Cerebellar nuclear complex (tissue), 1 donor: ENCODE results near the gene EFEMP2.

ENCODE experiments used
- DNase-seq, 2 experiments: peaks; one replicate each; lab custom pipeline; 2025; lab: John Stamatoyannopoulos, UW

EFEMP2 gene

DNA sequence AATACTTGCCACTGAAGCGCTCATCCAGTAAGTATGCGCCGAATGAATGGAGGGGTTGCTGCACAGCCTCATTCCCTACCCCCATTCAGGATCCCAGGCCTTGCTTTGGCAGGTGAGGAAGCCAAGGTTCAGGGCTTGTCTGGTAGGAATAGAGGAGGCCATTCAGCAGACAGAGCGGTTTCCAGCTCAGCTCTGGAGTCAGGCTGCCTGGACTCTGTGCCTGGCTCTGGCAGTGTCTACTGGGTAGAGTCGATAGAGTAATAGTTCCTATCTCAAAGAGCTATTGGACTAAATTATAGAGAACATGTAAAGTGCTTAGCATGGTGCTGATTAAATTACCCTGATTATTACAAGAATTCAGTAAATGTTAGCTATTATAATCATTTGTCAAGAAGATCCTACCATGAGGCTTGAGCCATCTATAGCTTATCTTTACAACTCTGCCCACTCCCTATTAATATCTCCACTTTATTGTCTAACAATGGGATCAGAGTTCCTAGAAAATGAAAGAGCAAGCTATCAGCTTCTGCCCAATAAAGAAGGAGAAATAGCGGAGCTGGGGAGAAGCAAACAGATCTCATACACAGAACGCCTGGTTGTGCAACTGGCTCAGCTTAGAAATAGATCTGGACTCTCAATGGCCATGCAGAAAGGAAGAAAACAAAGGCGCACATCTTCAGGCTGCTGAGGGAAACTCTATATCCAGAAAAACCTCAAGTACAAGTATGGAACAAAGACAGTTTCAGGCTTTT is 45.4 kb downstream of the EFEMP2 start:
- no peak for DNase-seq

DNA sequence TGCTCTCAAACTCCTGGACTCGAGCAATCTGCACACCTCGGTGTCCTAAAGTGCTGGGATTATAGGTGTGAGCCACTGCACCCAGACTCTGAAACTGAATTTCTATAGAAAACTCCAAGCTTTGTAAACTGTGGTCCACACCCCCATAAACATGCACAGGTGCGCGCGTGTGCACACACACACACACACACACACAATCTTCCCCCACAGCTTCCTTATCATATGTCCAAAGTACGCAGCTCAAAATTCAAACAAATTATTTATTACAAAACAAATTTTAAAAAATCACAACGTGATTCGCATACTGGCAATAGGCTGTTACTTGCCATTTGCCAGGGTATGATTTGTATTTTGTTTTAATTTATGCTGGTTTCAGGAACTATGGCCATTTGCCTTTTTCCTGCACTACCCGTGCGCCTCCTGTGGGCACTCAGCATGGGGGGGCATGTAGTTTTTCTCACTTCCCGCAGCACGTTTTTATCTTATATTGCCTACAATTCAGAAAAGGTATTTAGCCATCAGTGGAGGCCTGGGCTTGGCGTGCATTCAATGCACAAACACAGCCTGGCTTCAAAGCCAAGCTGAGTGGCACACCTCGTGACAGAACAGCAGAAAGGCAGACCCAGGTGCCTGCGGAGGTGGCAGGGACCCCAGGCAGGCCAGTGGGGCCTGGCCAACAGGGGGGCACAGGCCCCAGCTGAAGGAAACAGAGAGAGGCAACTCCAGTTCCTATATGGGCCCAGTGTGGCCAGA is 49.6 kb downstream of the EFEMP2 start:
- DNase-seq, result no peak

DNA sequence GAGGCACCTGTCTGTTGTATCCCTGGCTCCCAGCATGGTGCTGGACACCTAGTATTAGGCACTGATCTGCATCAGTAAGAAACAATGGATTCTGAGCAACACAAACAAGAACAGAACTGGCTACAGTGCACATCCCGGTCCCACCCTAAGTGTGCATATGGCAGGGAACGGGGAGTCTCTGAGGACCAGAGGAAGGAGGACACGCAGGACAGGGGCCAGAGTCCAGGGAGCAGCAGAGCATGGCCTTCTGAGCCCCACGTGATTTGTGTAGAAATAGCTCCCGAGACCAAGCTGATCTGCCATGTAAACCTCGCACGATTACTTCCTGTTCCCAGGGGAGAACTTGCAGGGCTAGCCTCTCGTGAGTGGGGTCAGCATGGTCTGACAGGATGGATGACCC is 51.5 kb downstream of the EFEMP2 start:
- no peak for DNase-seq

DNA sequence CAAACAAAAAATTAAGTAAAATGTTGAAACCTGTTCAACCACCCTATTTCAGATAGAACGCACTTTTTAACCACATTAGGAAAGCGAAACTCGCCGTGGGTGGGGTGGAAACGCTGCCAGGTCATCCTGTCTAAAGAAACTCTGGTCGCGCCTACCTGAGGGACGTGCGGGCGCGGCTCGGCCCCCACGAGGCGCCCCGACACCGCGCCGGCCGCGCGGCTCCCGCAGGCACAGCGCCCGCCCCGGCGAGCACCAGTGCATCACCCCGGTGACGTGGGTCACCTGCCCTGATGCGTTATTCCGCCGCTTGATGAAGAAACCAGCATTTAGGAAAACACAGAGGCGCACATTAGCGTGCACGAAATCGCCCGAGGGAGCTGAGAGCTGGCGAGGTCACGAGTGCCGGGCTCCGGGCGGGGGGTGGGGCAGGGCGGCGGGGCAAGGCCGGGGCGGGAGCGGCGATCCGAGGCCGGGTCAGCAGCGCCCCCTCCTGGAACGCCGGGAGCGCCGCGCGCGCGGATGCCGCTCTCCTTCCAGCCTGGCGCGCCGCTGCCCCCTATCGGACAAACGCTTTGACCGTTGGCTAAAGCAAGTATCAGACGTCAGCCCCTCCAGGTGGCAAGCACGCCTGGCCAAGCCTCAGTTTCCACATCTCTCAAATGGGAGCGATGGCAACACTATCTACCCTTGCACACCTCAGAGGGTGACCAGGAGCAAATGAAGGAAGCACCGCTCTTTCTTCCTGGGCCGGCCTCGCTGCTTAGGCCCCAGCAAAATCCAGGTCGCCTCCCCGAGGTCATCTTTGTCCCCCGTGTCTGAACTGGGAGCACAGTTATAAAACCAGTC is 54.5 kb downstream of the EFEMP2 start:
- peak; percentile 38 to 42 for DNase-seq

DNA sequence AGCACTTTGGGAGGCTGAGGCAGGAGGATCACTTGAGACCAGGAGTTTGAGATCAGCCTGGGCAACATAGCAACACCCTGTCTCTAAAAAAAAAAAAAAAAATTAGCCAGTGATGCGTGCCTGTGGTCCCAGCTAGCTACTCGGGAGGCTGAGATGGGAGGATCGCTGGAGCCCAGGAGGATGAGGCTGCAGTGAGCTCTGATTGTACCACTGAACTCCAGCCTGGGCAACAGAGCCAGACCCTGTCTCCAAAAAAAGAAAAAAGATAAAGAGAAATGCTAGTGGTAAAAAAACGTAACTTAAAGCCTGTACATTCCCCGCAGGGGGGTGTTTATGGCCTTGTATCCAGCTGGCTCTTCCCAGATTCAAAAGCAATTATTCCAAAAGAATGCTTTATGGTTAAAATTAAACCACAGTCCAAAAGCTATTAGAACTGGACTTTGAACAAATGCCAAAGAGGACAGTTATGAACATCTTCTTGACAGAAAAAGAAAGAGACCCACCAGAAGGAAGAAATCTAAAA is 55.2 kb downstream of the EFEMP2 start:
- DNase-seq, result no peak

DNA sequence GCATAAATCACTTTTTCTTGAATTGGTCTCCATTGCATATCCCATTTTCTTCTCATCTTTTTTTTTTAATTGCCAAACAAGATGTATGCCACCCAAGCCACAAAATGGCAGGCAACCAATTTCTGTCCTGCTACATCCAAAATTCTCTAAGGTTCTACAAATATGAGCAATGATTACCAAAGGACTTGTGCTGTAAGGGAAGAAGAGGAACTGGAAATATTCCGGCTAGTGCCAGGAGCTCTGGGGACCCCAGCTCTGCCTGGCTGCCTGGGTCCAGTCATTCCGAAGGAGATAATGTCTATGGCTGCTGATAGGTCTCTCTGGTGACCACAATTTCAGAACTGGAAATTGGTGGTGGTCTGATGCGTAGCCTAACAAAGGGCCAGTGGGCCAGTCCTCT is 55.9 kb downstream of the EFEMP2 start:
- no peak for DNase-seq
